Trophoblast cell (in vitro differentiated cells and primary cell): ENCODE data around the gene UGT2B17.

Experiments used
- DNase-seq, 2 donors: peaks; one replicate each; pipeline ENCODE4 v3.0.0-alpha.2; 2016
- H2AFZ ChIP-seq: 2 replicates; pipeline ENCODE4 v1.6.1; 2013; ENCODE audit warnings: low read length, moderate library complexity, mild to moderate bottlenecking; ENCODE audit not compliant: insufficient read depth, poor library complexity
- H2AK5ac ChIP-seq: 2 replicates; pipeline ENCODE4 v1.6.1; 2013; ENCODE audit warnings: mild to moderate bottlenecking, low read length
- H2BK120ac ChIP-seq: 2 replicates; pipeline ENCODE4 v1.6.1; 2013; ENCODE audit warnings: low read length, mild to moderate bottlenecking, moderate library complexity; ENCODE audit not compliant: insufficient read depth, poor library complexity
- H2BK12ac ChIP-seq: 2 replicates; pipeline ENCODE4 v1.6.1; 2013; ENCODE audit warnings: mild to moderate bottlenecking, low read length, moderate library complexity
- H2BK5ac ChIP-seq: 2 replicates; pipeline ENCODE4 v1.6.1; 2013; ENCODE audit warnings: low read length, low read depth, moderate library complexity, mild to moderate bottlenecking; ENCODE audit not compliant: poor library complexity
- H3K14ac ChIP-seq: 2 replicates; pipeline ENCODE4 v1.6.1; 2013; ENCODE audit warnings: mild to moderate bottlenecking, low read length
- H3K18ac ChIP-seq: 2 replicates; pipeline ENCODE4 v1.6.1; 2013; ENCODE audit warnings: mild to moderate bottlenecking, low read length
- H3K23ac ChIP-seq: 2 replicates; pipeline ENCODE4 v1.6.1; 2013; ENCODE audit warnings: low read length
- H3K27ac ChIP-seq: 2 replicates; pipeline ENCODE4 v1.5.1; 2013; ENCODE audit warnings: low read depth, mild to moderate bottlenecking, inconsistent platforms, low read length, moderate library complexity
- H3K27me3 ChIP-seq: 2 replicates; pipeline ENCODE4 v1.6.1; 2013; ENCODE audit warnings: inconsistent platforms, mild to moderate bottlenecking, low read length, moderate library complexity; ENCODE audit not compliant: insufficient read depth
- H3K36me3 ChIP-seq, 2 experiments: 1 replicate in 1 of 2; 2 replicates in 1 of 2; pipeline ENCODE4 v1.6.1; 2013; ENCODE audit warnings: low read length in 2 of 2, mild to moderate bottlenecking in 2 of 2, moderate library complexity in 1 of 2; ENCODE audit not compliant: insufficient read depth in 2 of 2, control insufficient read depth in 1 of 2
- H3K4ac ChIP-seq: 2 replicates; pipeline ENCODE4 v1.6.1; 2013; ENCODE audit warnings: low read depth, mild to moderate bottlenecking, low read length, moderate library complexity
- H3K4me1 ChIP-seq, 2 experiments: 1 replicate in 1 of 2; 2 replicates in 1 of 2; pipeline ENCODE4 v1.6.1; 2013; ENCODE audit warnings: low read length in 2 of 2, mild to moderate bottlenecking in 2 of 2, moderate library complexity in 1 of 2; ENCODE audit not compliant: insufficient read depth in 2 of 2, control insufficient read depth in 1 of 2
- H3K4me2 ChIP-seq: 2 replicates; pipeline ENCODE4 v1.6.1; 2013; ENCODE audit warnings: inconsistent platforms, mild to moderate bottlenecking, low read length, moderate library complexity
- H3K4me3 ChIP-seq: 2 replicates; pipeline ENCODE4 v1.5.1; 2013; ENCODE audit warnings: mild to moderate bottlenecking, low read depth, low read length, inconsistent platforms
- H3K79me1 ChIP-seq: one replicate; pipeline ENCODE4 v1.6.1; 2013; ENCODE audit warnings: low read length
- H3K79me2 ChIP-seq: 2 replicates; pipeline ENCODE4 v1.6.1; 2013; ENCODE audit warnings: low read length, mild to moderate bottlenecking; ENCODE audit not compliant: control insufficient read depth, insufficient read depth, poor library complexity
- H3K9ac ChIP-seq: 2 replicates; pipeline ENCODE4 v1.6.1; 2013; ENCODE audit warnings: mild to moderate bottlenecking, low read length
- H3K9me3 ChIP-seq: 2 replicates; pipeline ENCODE4 v1.6.1; 2013; ENCODE audit warnings: low read depth, mild to moderate bottlenecking, control low read depth, inconsistent platforms, low read length; ENCODE audit not compliant: insufficient read depth
- H4K12ac ChIP-seq: 2 replicates; pipeline ENCODE4 v1.6.1; 2013; ENCODE audit warnings: low read depth, mild to moderate bottlenecking, low read length, moderate library complexity
- H4K8ac ChIP-seq: 2 replicates; pipeline ENCODE4 v1.6.1; 2013; ENCODE audit warnings: low read depth, mild to moderate bottlenecking, low read length, moderate library complexity
- H4K91ac ChIP-seq: one replicate; pipeline ENCODE4 v1.6.1; 2013; ENCODE audit warnings: low read depth, mild to moderate bottlenecking, low read length, moderate library complexity
- WGBS: extraction: QIAGEN DNeasy Blood & Tissue Kit; methylation state at CpG from one replicate; pipeline ENCODE4 v1.1.7; 2013; ENCODE audit warnings: missing lambda C conversion rate; ENCODE audit not compliant: insufficient read length, insufficient coverage; ENCODE audit errors: extremely low coverage; 5-methylcytosine and 5-hydroxymethylcytosine counted together

Gene UGT2B17

DNA sequence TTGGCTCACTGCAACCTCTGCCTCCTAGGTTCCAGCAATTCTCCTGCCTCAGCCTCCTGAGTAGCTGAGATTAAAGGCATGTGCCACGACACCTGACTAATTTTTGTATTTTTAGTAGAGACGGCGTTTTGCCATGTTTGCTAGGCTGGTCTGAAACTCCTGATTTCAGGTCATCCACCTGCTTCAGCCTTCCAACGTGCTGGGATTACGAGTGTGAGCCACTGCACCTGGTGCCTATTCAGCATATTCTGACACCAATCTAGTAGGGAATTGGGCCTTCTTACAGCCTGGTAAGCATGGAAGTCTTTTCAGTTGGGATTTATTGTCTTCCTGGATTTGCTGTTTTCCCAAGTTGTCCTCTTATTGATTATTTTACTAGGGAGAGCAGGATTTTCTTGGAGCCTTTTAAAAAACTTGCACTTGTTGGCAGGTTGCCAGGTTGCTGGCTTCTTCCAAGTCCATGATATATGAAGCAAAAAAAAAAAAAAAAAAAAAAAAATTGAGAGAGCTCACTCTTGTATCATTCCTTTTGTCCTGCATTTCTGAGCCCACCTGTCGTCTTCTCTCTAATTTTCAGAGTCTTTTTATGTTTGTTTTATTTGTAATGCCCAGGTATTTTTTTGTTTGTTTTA is 85.2 kb downstream of the UGT2B17 start:
- H2BK120ac ChIP-seq: no peak overlapping the region
- no peak for DNase-seq
- H4K12ac ChIP-seq: no peak overlapping the region
- no peaks in the 10 kb centered on the region for H3K27me3 ChIP-seq
- no peak overlapping the region for H4K8ac ChIP-seq
- no peaks in the 10 kb centered on the region for H3K36me3 ChIP-seq
- no peak overlapping the region for H3K23ac ChIP-seq
- peaks cover 1% of the 10 kb centered on the region for H3K9me3 ChIP-seq
- H2AK5ac ChIP-seq: no peak overlapping the region
- WGBS: no CpG with 5 or more reads among the region's 6 CpGs
- H2BK12ac ChIP-seq: no peak overlapping the region
- H3K27ac ChIP-seq: no peak overlapping the region
- H2BK5ac ChIP-seq: no peak overlapping the region
- H3K4me3 ChIP-seq: no peak overlapping the region
- no peaks in the 10 kb centered on the region for H3K4me1 ChIP-seq
- H2AFZ ChIP-seq: no peak overlapping the region
- no peak overlapping the region for H3K18ac ChIP-seq
- no peak overlapping the region for H4K91ac ChIP-seq
- H3K79me1 ChIP-seq: no peaks in the 10 kb centered on the region
- no peak overlapping the region for H3K4ac ChIP-seq
- no peak overlapping the region for H3K4me2 ChIP-seq
- H3K14ac ChIP-seq: no peak overlapping the region
- H3K9ac ChIP-seq: no peak overlapping the region
- no peaks in the 10 kb centered on the region for H3K79me2 ChIP-seq

DNA sequence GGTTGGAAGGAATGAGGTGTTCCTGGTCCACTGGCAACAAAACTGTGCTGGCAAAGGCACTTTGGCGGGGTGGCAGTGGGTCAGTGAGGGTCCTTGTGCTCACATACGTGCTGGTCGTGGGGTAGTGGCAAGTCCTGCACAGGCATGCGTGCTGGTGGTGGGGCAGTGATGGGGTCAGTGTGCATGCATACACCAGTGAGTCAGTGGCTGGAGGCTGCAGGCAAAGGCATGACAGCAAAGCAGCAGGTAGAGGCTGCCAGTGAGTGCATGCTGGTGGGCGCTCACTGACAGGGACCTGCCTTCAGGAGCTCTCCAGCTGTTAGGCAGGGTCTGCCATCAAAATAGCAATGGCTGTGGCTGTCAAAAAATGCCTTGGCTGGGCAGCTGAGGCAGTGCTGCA is 86.8 kb downstream of the UGT2B17 start:
- H2AK5ac ChIP-seq: no peak overlapping the region
- H4K91ac ChIP-seq: no peak overlapping the region
- no peaks in the 10 kb centered on the region for H3K36me3 ChIP-seq
- H3K79me2 ChIP-seq: no peaks in the 10 kb centered on the region
- H2BK5ac ChIP-seq: no peak overlapping the region
- no peak overlapping the region for H3K23ac ChIP-seq
- peak overlapping the region; percentile 0 for H3K4me3 ChIP-seq
- no peak overlapping the region for H3K18ac ChIP-seq
- no peak overlapping the region for H2BK12ac ChIP-seq
- peak; percentile 16 to 54 for DNase-seq
- no peak overlapping the region for H3K27ac ChIP-seq
- H3K4me1 ChIP-seq: no peaks in the 10 kb centered on the region
- no peak overlapping the region for H3K4me2 ChIP-seq
- no peak overlapping the region for H3K4ac ChIP-seq
- H4K12ac ChIP-seq: no peak overlapping the region
- no peak overlapping the region for H2BK120ac ChIP-seq
- no peak overlapping the region for H3K9ac ChIP-seq
- H3K27me3 ChIP-seq: no peaks in the 10 kb centered on the region
- H2AFZ ChIP-seq: no peak overlapping the region
- no peak overlapping the region for H4K8ac ChIP-seq
- no peaks in the 10 kb centered on the region for H3K79me1 ChIP-seq
- no CpG with 5 or more reads among the region's 5 CpGs for WGBS
- peaks cover 1% of the 10 kb centered on the region for H3K9me3 ChIP-seq
- no peak overlapping the region for H3K14ac ChIP-seq
